ENCODE results near the gene SFXN2. TPM values are rescaled to one million over a fixed set of nuclear protein-coding genes. Genes with fewer than 3 reads are reported as not detected.
A peak's percentile ranks its signal among the peaks of the same experiment; 100 is the strongest.

The SFXN2 gene
- total and polyA plus RNA-seq, 7 experiments from 2014 or later = 11.4 to 32.1 (median 17.5) TPM

DNA sequence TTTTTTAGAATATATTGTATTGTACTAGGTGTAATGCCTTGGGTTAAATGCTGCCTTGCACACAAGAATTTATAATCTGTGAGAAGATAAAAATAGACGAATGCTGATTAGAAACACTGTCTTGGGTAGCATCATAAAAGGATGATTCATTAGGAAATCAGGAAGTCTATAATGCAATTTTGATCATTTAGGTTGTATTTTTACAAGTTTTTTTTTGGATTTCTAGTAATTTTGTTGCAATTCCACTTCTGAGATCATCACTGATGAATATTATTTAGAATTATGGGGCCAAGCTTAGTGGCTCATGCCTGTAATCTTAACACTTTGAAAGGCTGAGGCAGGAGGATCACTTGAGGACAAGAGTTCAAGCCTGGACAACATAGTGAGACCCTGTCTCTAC, 58.9 kb downstream of the SFXN2 start:
- ChIA-PET POLR2A (no interaction called here), CTCF (no interaction called here)
- Histone ChIP-seq H3K4me3 (ENCODE audit: low read length) (no peak overlapping the region), H3K36me3 (ENCODE audit: control insufficient read depth in 2 of 3, insufficient read depth in 3 of 3, low read length in 3 of 3) (no peaks in the 10 kb centered on the region), H3K4me1 (ENCODE audit: control insufficient read depth in 2 of 2, insufficient read depth in 2 of 2, low read length in 2 of 2) (peaks cover 0 to 25% of the 10 kb centered on the region in 2 donors), H3K27ac (ENCODE audit: low read depth, low read length) (no peak overlapping the region), H3K9me3 (ENCODE audit: control insufficient read depth in 2 of 3, low read length in 3 of 3) (no peaks in the 10 kb centered on the region), H3K27me3 (ENCODE audit: control insufficient read depth in 2 of 2, insufficient read depth in 2 of 2, low read length in 2 of 2) (no peaks in the 10 kb centered on the region)
- Mint-ChIP-seq H3K27me3 (no peaks in the 10 kb centered on the region), H3K4me3 (peak overlapping the region in 3 of 10 donors; percentile 12 to 56 (median 43)), H3K36me3 (peaks cover 0 to 10% (median 3%) of the 10 kb centered on the region in 5 donors), H3K4me1 (peaks cover 46 to 77% (median 69%) of the 10 kb centered on the region in 7 donors), H3K9me3 (no peaks in the 10 kb centered on the region), H3K27ac (peak overlapping the region in 5 of 9 donors; percentile 21 to 92 (median 90))
- intact Hi-C loops (cut with micrococcal nuclease) = no loop called here
- DNase-seq (no peak), ATAC-seq (no peak)

DNA sequence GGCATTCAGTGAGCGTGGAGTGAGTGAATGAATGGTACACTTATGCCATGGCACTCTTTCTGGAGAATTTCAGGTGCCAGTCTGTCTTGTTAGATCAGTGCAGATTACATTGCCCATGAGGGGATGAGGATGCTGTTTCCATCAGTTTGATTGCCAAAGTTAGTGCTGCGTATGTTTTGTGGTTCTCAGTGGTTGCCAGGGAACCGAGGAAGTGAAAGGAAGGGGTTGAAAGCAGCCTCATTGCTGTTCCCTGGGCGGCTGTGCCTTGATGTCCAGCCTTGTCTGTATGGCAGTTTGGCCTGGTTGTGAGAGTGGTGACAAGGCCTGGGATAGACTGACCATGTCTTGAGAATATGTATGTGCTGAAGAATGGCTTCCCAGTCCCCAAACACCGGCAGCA, 59.5 kb downstream of the SFXN2 start:
- H3K36me3 ChIP-seq (ENCODE audit: control insufficient read depth in 2 of 3, insufficient read depth in 3 of 3, low read length in 3 of 3) = no peaks in the 10 kb centered on the region
- no peaks in the 10 kb centered on the region for H3K9me3 ChIP-seq (ENCODE audit: control insufficient read depth in 2 of 3, low read length in 3 of 3)
- H3K4me3 ChIP-seq (ENCODE audit: low read length) = no peak overlapping the region
- DNase-seq (peak in 7 of 9 donors; percentile 33 to 73 (median 49)), ATAC-seq (peak; percentile 71)
- Mint-ChIP-seq H3K27me3 (no peaks in the 10 kb centered on the region), H3K27ac (peak overlapping the region; percentile 58 to 92 (median 69)), H3K36me3 (peaks cover 0 to 10% (median 3%) of the 10 kb centered on the region in 5 donors), H3K4me3 (peak overlapping the region in 9 of 10 donors; percentile 5 to 71 (median 37)), H3K4me1 (peaks cover 46 to 82% (median 73%) of the 10 kb centered on the region in 7 donors), H3K9me3 (no peaks in the 10 kb centered on the region)
- ChIA-PET POLR2A (no interaction called here), CTCF (interaction anchor here (1.0 kb wide), 1 partner anchor 43 kb away, joined by 4 read pairs; no protein-coding TSS in a partner anchor)
- H3K27ac ChIP-seq (ENCODE audit: low read depth, low read length) = no peak overlapping the region
- no peaks in the 10 kb centered on the region for H3K27me3 ChIP-seq (ENCODE audit: control insufficient read depth in 2 of 2, insufficient read depth in 2 of 2, low read length in 2 of 2)
- H3K4me1 ChIP-seq (ENCODE audit: control insufficient read depth in 2 of 2, insufficient read depth in 2 of 2, low read length in 2 of 2) = peaks cover 0 to 25% of the 10 kb centered on the region in 2 donors
- intact Hi-C loops (cut with micrococcal nuclease) = no loop called here

DNA sequence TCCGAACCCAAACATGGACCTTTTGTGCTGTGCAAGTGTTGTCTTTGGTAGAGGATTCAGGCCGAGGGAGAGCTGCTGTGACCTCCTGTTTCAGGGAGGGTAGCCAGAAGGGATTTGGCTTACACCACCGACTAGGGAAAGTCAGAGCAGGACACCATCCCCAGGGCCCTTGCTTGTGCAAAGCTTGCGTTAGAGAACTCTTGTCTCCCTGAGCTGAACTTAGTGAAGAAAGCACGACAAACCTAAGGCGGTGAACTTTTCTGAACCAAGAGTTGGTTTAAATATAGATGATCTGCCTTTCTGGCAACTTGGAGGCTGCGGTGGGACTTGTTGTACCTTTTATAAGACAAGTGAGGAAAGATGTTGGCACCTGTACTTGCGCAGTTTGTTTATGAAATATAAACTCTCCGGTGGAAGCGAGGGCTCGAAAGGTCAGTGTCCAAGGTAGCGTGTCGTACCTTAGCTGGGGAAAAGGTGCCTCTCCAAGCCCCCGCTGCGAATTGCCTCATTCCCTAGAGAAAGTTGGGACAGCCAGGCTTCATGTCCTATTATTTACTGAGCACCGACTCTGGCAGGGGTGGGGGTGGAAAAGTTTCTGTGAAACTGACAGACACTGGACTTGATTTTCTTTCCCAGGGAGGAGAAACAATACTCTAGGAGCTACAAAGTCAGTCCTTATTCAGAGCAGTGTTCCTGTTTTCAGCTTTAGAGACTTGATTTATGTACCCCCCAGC, 60.9 kb downstream of the SFXN2 start:
- Histone ChIP-seq H3K27me3 (ENCODE audit: control insufficient read depth in 2 of 2, insufficient read depth in 2 of 2, low read length in 2 of 2) (no peaks in the 10 kb centered on the region), H3K27ac (ENCODE audit: low read depth, low read length) (no peak overlapping the region), H3K36me3 (ENCODE audit: control insufficient read depth in 2 of 3, insufficient read depth in 3 of 3, low read length in 3 of 3) (peaks cover 0 to 7% (median 0%) of the 10 kb centered on the region in 3 experiments), H3K9me3 (ENCODE audit: control insufficient read depth in 2 of 3, low read length in 3 of 3) (no peaks in the 10 kb centered on the region), H3K4me1 (ENCODE audit: control insufficient read depth in 2 of 2, insufficient read depth in 2 of 2, low read length in 2 of 2) (peaks cover 0 to 25% of the 10 kb centered on the region in 2 donors), H3K4me3 (ENCODE audit: low read length) (no peak overlapping the region)
- DNase-seq (no peak), ATAC-seq (no peak)
- Mint-ChIP-seq H3K36me3 (peaks cover 0 to 13% (median 6%) of the 10 kb centered on the region in 5 donors), H3K9me3 (no peaks in the 10 kb centered on the region), H3K4me1 (peaks cover 39 to 75% (median 71%) of the 10 kb centered on the region in 7 donors), H3K27me3 (no peaks in the 10 kb centered on the region), H3K27ac (peak overlapping the region in 8 of 9 donors; percentile 57 to 91 (median 80)), H3K4me3 (peak overlapping the region; percentile 30 to 86 (median 72))
- intact Hi-C loops (cut with micrococcal nuclease) = no loop called here
- CTCF ChIA-PET = interaction anchor here (0.6 to 1.0 kb wide), 2 partner anchors 44 to 1335 kb away, joined by 3 to 4 read pairs; no protein-coding TSS in a partner anchor
- POLR2A ChIA-PET = interaction anchor here (0.6 to 0.7 kb wide), 2 partner anchors 62 to 995 kb away, joined by 3 read pairs; no protein-coding TSS in a partner anchor

DNA sequence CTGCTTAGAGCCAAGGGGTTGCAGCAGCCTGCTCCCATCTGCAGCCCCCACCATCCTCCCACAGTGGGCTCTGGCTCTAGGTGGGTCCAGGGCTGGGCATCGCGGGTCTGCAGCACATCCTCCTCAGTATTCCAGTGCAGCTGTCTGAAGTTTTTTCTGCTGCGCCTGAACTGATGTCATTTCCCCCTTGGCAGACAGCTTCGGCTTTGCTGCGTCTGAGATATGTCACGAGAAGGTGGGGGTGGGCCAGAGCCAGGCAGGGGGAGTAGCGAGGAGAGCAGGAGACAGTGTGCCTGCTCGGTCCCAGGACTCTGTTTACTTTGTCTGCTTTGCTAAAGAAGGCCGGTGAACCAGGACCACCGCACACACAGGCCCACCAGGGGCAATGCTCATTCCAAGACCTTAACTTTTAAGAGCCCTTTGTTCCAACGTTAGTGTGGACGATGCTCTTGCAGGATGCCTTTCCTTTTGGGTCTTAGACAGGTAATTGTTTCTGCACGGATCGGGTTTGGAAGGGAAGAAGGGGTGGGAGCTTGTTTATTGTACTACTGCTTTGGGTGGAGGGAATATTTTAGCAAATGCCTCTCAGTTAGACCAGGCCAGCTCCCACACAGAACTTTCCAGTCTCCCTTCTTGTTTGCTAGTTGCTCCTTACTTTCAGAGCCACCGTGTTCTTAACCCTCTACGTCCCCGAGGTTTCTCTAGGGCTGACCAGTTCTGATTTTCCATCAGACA, 61.7 kb downstream of the SFXN2 start:
- Histone ChIP-seq H3K4me3 (ENCODE audit: low read length) (no peak overlapping the region), H3K36me3 (ENCODE audit: control insufficient read depth in 2 of 3, insufficient read depth in 3 of 3, low read length in 3 of 3) (peaks cover 0 to 7% (median 0%) of the 10 kb centered on the region in 3 experiments), H3K4me1 (ENCODE audit: control insufficient read depth in 2 of 2, insufficient read depth in 2 of 2, low read length in 2 of 2) (peaks cover 4 to 25% of the 10 kb centered on the region in 2 donors), H3K9me3 (ENCODE audit: control insufficient read depth in 2 of 3, low read length in 3 of 3) (no peaks in the 10 kb centered on the region), H3K27me3 (ENCODE audit: control insufficient read depth in 2 of 2, insufficient read depth in 2 of 2, low read length in 2 of 2) (no peaks in the 10 kb centered on the region), H3K27ac (ENCODE audit: low read depth, low read length) (peak overlapping the region; percentile 23)
- peaks cover 0 to 17% (median 12%) of the 10 kb centered on the region in 5 donors for H3K36me3 Mint-ChIP-seq
- H3K9me3 Mint-ChIP-seq = no peaks in the 10 kb centered on the region
- intact Hi-C loops (cut with micrococcal nuclease) = loop anchor here in 1 of 2 donors (2.0 kb wide), 1 partner anchor 23 kb away; no protein-coding TSS in a partner anchor
- DNase-seq = peak in 7 of 9 donors; percentile 27 to 81 (median 49)
- peak overlapping the region; percentile 25 to 91 (median 73) for H3K27ac Mint-ChIP-seq
- peak; percentile 80 for ATAC-seq
- ChIA-PET POLR2A (no interaction called here), CTCF (interaction anchor here (0.6 kb wide), 1 partner anchor 1616 kb away, joined by 4 read pairs; no protein-coding TSS in a partner anchor)
- H3K4me1 Mint-ChIP-seq = peaks cover 39 to 76% (median 73%) of the 10 kb centered on the region in 7 donors
- peak overlapping the region; percentile 63 to 86 (median 72) for H3K4me3 Mint-ChIP-seq
- no peaks in the 10 kb centered on the region for H3K27me3 Mint-ChIP-seq

DNA sequence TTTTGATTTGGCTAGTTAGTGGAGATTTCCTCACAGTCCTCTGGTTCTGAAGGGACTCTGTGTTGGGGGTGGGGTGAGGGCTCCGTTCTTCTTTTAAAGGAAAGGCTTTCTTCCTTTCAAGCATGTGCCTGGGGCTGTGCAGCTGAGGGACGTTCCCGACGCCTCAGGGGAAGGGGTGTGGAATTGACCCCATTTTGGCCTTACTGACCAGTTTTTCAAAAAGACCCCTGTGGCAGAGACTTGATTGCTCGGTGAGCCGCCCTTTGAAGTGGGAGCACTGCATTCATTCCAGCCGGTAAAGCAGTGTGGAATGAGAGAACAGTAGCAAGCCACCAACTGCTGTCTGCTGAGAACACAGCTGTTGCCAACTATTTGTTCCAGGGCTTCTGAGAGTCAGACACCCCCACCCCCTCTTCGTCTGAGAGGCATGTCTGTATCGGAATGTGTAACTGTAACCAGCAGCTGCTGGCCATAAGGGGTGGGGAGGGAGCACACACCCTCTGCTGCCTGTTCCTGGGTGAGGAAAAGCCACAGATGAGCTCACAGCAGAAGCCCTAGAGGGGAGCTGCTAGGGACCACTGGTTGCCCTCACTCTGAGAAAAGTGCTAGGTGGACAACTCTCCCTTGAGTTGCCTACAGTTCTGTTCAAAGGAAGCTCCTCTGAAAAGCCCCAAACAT, 62.5 kb downstream of the SFXN2 start:
- H3K4me1 Mint-ChIP-seq = peaks cover 42 to 80% (median 77%) of the 10 kb centered on the region in 7 donors
- Histone ChIP-seq H3K36me3 (ENCODE audit: control insufficient read depth in 2 of 3, insufficient read depth in 3 of 3, low read length in 3 of 3) (peaks cover 0 to 12% (median 0%) of the 10 kb centered on the region in 3 experiments), H3K27ac (ENCODE audit: low read depth, low read length) (no peak overlapping the region), H3K27me3 (ENCODE audit: control insufficient read depth in 2 of 2, insufficient read depth in 2 of 2, low read length in 2 of 2) (no peaks in the 10 kb centered on the region), H3K4me3 (ENCODE audit: low read length) (no peak overlapping the region), H3K9me3 (ENCODE audit: control insufficient read depth in 2 of 3, low read length in 3 of 3) (no peaks in the 10 kb centered on the region), H3K4me1 (ENCODE audit: control insufficient read depth in 2 of 2, insufficient read depth in 2 of 2, low read length in 2 of 2) (peaks cover 7 to 25% of the 10 kb centered on the region in 2 donors)
- peaks cover 0 to 21% (median 14%) of the 10 kb centered on the region in 5 donors for H3K36me3 Mint-ChIP-seq
- ChIA-PET CTCF (interaction anchor here (0.6 kb wide), 1 partner anchor 1617 kb away, joined by 4 read pairs; no protein-coding TSS in a partner anchor), POLR2A (interaction anchor here (0.7 kb wide), 1 partner anchor 131 kb away, joined by 3 read pairs; no protein-coding TSS in a partner anchor)
- H3K27ac Mint-ChIP-seq = peak overlapping the region in 8 of 9 donors; percentile 57 to 91 (median 80)
- H3K27me3 Mint-ChIP-seq = no peaks in the 10 kb centered on the region
- H3K9me3 Mint-ChIP-seq = no peaks in the 10 kb centered on the region
- ATAC-seq (peak; percentile 10), DNase-seq (peak in 2 of 9 donors; percentile 21 to 61)
- peak overlapping the region in 9 of 10 donors; percentile 68 to 86 (median 72) for H3K4me3 Mint-ChIP-seq
- intact Hi-C loops (cut with micrococcal nuclease) = loop anchor here in 1 of 2 donors (2.0 kb wide), 1 partner anchor 24 kb away; no protein-coding TSS in a partner anchor

All from naive thymus-derived CD4-positive, alpha-beta T cell (primary cell).